ENCODE results near the gene FAM168B. TPM values are rescaled to one million over a fixed set of nuclear protein-coding genes. Genes with fewer than 3 reads are reported as not detected.

The FAM168B gene
- polyA plus RNA-seq, 1 experiment: 84.3 TPM

DNA sequence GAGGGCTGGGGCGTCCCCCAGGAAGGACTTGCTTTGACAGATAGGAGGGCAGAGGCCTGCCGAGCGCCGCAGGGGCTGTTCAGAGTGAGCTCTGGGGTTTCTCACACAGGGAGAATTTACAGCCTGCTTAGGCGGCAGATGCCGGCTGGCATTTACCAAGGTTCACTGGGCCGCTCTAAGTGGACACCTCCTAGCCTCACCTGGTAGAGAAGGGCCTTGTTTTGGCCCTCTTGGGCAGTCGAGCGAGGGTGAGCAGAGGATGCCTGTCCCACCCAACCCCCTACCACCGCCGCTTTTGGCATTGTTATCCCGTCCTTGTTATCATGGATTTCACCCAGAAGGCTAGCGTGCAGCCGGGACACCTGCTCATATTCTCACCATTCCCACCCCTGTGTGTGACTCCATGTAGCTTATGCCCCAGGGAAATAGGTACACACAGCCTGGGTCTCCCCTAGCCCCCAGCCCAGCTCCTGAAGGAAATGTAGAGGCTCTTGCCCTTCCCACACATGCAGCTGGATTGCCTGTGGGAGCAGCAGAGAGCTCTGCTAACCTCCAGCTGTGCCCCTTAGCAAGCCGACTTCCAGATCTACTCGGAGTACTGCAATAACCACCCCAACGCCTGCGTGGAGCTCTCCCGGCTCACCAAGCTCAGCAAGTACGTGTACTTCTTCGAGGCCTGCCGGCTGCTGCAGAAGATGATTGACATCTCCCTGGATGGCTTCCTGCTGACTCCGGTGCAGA is 52.4 kb downstream of the FAM168B start:
- H3K9me3 ChIP-seq (ENCODE audit: control insufficient read depth, insufficient read depth, low read length): no peaks in the 10 kb centered on the region; the same call in 1 of the 2 replicates
- H3K4me3 ChIP-seq (ENCODE audit: low read depth, low read length): no peak overlapping the region
- no peak for DNase-seq (ENCODE audit: low read depth, low spot score)
- ChIA-PET CTCF (interaction anchor here (0.7 to 1.5 kb wide), 6 partner anchors 10 to 668 kb away, joined by 3 to 6 read pairs (median 4); no protein-coding TSS in a partner anchor), POLR2A (no interaction called here)
- TF ChIP-seq, protein P1, sequence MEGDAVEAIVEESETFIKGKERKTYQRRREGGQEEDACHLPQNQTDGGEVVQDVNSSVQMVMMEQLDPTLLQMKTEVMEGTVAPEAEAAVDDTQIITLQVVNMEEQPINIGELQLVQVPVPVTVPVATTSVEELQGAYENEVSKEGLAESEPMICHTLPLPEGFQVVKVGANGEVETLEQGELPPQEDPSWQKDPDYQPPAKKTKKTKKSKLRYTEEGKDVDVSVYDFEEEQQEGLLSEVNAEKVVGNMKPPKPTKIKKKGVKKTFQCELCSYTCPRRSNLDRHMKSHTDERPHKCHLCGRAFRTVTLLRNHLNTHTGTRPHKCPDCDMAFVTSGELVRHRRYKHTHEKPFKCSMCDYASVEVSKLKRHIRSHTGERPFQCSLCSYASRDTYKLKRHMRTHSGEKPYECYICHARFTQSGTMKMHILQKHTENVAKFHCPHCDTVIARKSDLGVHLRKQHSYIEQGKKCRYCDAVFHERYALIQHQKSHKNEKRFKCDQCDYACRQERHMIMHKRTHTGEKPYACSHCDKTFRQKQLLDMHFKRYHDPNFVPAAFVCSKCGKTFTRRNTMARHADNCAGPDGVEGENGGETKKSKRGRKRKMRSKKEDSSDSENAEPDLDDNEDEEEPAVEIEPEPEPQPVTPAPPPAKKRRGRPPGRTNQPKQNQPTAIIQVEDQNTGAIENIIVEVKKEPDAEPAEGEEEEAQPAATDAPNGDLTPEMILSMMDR (IDR thresholded peaks at IDR 0.05; ENCODE audit: low read depth, low read length): peak; percentile 52
- peaks cover 38% of the 10 kb centered on the region for H3K27me3 ChIP-seq (ENCODE audit: control insufficient read depth, insufficient read depth, low read length)
- H3K27ac ChIP-seq (ENCODE audit: low read depth, low read length): no peak overlapping the region

GRCh38 chr2:131039908-131040660 is 53.2 kb downstream of the FAM168B start:
- TF ChIP-seq, protein P1 (IDR thresholded peaks at IDR 0.05; ENCODE audit: low read depth, low read length): no peak
- ChIA-PET CTCF (interaction anchor here (1.1 to 1.5 kb wide), 2 partner anchors 25 to 243 kb away, joined by 4 read pairs; no protein-coding TSS in a partner anchor), POLR2A (no interaction called here)
- no peak for DNase-seq (ENCODE audit: low read depth, low spot score)
- no peak overlapping the region for H3K27ac ChIP-seq (ENCODE audit: low read depth, low read length)
- H3K9me3 ChIP-seq (ENCODE audit: control insufficient read depth, insufficient read depth, low read length): no peaks in the 10 kb centered on the region; the same call in 1 of the 2 replicates
- peak overlapping the region; percentile 27 for H3K4me3 ChIP-seq (ENCODE audit: low read depth, low read length)
- peaks cover 43% of the 10 kb centered on the region for H3K27me3 ChIP-seq (ENCODE audit: control insufficient read depth, insufficient read depth, low read length)

DNA sequence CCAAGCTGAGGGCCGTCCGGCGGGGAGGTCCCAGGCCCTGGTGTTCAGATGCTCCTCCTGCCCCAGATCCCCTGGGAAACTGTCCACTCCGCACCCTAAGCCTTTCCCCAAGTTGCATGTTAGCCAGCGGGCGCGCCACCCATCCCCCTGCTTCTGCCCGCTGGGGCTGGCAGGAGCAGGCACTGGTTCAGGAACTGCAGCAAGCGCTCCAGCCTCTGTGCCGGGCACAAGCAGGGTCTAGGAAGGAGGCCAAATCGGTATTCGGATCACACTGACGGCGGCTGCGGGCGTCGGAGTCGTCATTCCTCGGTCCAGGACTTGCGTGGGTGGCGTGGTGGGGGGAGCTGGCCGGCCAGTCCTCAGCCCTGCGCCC is 53.7 kb downstream of the FAM168B start:
- ChIA-PET POLR2A (no interaction called here), CTCF (no interaction called here)
- Histone ChIP-seq H3K4me3 (ENCODE audit: low read depth, low read length) (no peak overlapping the region; the same call in 1 of the 2 replicates), H3K9me3 (ENCODE audit: control insufficient read depth, insufficient read depth, low read length) (no peaks in the 10 kb centered on the region; the same call in 1 of the 2 replicates), H3K27me3 (ENCODE audit: control insufficient read depth, insufficient read depth, low read length) (peaks cover 43% of the 10 kb centered on the region), H3K27ac (ENCODE audit: low read depth, low read length) (no peak overlapping the region)
- TF ChIP-seq, protein P1 (IDR thresholded peaks at IDR 0.05; ENCODE audit: low read depth, low read length): no peak
- DNase-seq (ENCODE audit: low read depth, low spot score): no peak

DNA sequence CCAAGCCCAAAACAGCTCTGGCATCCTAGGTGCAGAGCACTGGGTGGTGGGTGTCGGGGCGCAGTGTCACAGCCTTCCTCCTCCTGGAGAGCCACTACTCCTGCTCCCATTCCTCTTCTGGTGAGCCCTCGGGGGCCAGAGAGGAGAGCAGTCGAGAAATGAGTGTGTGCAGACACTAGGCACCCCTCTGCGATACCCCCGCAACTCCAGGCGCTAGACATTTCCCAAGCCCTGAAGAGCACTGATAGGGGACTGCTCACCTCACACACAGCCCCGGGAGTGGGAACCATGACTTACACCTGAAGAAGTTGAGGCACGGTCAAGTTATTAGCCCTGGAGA is 54.2 kb downstream of the FAM168B start:
- H3K27me3 ChIP-seq (ENCODE audit: control insufficient read depth, insufficient read depth, low read length): peaks cover 48% of the 10 kb centered on the region
- H3K27ac ChIP-seq (ENCODE audit: low read depth, low read length): no peak overlapping the region
- ChIA-PET POLR2A (no interaction called here), CTCF (no interaction called here)
- no peaks in the 10 kb centered on the region; the same call in 1 of the 2 replicates for H3K9me3 ChIP-seq (ENCODE audit: control insufficient read depth, insufficient read depth, low read length)
- DNase-seq (ENCODE audit: low read depth, low spot score): no peak
- TF ChIP-seq, protein P1 (IDR thresholded peaks at IDR 0.05; ENCODE audit: low read depth, low read length): no peak
- H3K4me3 ChIP-seq (ENCODE audit: low read depth, low read length): no peak overlapping the region
